ENCODE results near the gene CASQ1.

The CASQ1 gene

DNA sequence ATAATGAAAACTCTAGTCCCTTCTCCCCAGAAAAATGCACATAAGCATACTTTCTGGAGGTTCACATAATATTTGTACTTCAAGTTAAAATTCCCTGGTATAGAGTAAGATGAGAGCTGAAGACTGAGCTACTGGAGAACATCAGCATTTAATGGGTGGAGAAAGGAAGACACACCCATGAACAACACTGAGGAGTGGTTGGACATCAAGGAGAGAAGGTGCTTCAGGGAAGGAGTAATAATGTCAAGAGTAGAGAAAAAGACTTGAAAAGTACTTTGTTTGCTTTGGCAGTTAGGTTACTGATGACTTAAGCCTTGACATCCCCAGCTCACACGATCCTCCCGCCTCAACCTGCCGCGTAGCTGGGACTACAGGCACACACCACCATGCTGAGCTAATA lies 36.7 kb downstream of the CASQ1 start:
- no peak for DNase-seq

DNA sequence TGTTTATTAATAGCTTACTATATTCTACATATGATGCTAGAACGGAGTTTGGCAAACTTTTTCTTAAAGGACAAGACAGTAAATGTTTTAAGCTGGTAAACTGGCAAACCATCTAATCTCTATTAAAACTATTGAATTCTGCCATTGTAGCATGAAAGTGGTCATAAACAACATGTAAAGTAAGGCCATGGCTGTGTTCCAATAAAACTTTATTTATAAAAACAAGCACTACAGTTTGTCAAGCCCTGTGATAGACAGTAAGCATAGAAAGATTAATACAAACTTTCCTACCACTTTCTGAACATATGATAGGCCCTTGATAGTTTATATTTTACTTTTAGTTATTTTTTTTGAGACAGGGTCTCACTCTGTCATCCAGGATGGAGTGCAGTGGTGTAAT lies 37.2 kb downstream of the CASQ1 start:
- no peak for DNase-seq

DNA sequence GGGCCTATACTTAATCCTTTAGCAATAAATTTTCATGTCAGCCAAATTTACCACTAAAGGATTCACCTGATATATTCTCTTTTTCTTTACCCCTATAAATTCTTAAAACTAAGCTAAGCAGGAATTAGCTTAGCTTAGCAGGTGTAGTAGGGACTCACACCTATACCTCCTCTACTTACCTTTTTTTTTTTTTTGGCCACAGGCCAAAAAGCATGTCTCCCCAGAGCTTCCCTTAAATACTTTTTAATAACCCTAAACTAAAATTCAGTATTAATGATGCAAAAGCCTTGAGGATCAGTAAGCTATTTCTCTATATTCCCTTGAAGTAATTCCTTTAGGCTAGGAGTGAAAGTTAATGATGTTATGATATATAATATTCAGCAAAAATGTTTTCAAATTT lies 38.1 kb downstream of the CASQ1 start:
- no peak for DNase-seq

DNA sequence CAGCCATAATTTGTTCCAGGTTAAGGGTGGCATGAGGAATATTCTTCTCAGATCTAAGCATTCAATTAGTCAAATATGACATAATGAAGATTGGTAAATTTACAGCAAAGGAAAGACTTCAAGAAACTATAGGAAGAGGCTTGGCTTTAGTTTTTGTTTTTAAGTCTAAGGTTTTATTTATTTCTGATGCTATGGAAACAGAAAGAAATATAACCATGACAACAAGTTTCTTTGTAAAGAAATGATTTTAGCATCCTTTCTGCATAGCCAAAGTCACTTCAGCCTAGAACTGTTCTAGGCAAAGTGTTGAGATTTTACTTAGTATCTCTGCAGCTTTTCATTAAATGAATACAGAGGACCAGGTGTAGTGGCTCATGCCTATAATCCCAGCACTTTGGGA lies 42.5 kb downstream of the CASQ1 start:
- no peak for DNase-seq

DNA sequence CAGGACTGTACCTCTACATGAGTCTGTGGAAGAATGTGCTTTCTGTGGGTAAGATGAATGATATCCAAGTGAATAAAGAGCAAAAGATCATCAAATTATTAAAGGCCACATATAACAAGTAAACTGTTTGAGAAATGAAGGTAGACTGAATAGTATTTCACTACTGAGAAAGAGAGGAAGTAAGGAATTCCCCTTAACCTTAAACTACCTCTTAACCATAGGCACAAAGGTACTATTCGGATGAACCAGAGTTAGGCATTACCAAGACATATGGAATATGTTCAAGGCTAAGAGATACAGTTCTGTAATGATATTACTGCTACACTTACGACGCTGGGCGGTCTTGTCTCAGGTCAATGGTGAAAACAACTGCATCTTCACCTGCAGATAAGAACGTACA lies 46.4 kb downstream of the CASQ1 start:
- DNase-seq = no peak

DNA sequence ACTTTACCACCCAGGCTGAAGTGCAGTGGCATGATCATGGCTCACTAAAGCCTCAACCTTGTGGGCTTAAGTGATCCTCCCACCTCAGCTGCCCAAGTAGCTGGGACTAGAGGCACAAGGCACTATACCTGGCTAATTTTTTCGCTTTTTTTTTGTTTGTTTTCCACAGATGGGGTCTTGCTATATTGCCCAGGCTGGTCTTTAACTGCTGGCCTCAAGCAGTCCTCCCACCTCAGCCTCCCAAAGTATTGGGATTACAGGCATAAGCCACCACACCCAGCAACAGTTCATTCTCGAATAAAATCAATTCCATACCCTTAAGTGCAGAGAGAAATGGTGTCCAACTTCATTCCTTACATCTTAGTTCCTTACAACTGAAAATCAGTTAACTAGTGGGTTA lies 47.2 kb downstream of the CASQ1 start:
- DNase-seq = no peak

DNA sequence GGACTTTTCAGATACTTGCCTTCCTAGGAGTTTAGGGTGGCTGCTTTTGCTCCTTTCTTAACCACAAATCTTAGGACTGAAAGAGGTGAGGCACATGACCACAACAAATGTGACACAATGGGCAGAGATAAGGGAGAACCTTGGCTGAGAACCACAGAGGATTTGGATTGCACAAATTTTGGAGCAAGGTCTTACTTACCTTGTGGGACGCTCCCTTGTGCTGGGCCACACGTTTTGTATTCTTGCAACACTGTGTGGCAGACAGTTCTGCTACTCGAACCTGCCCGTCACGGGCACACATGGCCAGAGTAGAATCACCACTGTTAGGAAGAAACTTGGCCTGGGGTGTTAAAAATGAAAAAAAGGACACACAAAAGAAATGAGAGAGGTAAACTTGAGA lies 48.0 kb downstream of the CASQ1 start:
- no peak for DNase-seq

DNA sequence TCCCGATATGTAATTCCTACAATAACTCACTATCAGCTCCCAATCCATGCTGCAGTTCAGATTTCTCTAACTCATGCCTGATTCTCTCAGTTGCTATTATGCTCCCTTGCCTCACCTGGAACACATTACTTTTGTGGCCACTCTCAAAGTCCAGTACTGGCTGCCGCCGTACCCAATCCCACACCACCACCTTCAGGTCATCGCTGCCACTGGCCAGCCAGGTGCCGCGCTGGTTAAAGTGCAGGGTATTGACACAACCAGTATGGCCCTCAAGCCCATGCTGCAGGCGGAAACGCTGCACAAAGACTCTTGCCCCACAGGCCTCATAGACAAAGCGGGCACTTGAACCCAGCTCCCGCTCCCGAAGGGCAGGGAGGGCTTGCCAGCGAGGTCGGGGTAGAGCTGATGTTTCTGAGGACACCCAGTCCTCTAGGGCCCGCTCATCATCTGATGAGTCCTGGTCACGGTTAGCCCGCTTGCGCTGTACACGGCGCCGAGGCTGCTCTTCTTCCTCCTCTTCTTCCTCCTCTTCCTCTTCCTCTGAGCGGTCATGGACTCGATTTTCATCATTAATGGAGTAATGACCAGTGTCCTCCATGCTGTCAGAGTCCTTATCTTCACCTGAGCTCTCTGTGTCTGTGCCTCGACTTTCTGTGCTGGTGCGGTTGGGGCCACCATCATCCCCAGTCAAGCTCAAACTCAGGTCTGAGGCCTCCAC lies 49.4 kb downstream of the CASQ1 start:
- DNase-seq = no peak

DNA sequence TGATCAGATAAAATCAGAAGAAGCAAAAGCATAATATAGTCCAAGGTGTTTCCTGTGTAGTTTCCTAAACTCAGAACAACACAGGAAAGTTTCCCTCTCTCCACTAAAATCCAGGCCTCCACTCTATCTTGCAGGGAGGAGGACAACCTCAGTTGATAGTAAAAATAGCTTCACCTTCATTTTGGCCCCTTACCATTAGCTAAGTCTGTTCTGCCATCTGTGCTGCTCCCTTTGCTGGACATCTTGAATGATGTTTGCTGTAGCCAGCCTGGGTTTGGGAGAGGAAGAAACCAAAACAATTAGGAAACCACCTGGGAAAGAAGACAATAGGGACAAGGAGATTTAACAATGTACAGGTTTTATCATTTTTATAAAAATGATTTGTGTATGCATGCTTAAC lies 53.4 kb downstream of the CASQ1 start:
- DNase-seq = no peak

DNA sequence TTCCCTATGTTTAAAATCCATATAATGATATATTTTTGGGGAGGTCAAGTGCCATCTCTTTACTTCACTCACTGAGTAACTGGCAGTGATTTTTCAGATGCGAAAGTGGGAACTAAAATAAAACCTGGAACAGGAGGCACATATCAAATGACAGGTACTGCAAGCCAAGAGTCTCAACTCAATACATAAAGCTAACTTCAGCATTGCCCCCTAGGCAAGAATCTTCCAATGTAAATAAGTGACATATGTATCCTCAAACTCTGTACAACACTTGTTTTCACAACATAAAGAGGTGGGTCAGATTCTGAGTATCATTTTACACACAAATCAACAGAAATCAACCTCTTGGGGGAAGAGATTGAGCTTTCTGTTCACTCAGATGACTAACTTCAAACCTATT lies 53.8 kb downstream of the CASQ1 start:
- DNase-seq = no peak

DNA sequence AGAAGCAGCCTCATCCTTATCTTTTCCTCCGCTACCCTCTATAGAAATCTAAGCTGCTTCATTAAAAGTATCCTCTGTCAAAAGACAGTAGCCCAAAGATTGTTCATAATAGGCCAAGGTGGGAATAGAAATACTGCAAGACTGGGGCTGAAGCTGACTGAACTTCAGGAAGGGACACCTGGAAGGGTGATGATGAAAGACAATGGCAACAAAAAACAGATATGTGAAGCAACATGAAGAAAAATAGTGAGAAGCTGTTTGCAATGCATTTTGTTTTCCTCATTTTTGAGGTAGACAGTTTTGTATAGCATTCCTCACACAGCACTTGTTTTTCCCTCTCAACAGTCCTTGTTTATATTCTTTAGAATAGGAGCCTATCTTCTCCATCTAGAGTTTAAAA lies 55.1 kb downstream of the CASQ1 start:
- DNase-seq = no peak

DNA sequence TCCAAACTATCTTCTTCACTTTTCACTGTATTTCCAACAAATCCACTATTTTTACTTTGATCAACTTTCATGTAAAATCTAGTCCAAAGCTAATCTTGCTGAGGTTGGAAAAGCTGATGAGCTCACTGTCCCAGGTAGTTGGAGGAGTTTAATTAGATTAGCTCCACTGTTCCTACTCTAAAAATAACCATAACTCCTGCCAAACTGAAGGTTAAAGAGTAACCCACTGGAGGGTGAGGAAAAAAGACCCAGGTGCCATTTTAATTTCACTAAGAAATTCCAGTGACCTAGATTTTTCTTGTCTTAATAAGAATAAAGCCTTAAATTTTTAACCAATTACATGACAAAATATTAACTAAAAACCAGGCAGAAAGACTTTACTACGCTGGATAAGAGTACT lies 56.7 kb downstream of the CASQ1 start:
- no peak for DNase-seq

DNA sequence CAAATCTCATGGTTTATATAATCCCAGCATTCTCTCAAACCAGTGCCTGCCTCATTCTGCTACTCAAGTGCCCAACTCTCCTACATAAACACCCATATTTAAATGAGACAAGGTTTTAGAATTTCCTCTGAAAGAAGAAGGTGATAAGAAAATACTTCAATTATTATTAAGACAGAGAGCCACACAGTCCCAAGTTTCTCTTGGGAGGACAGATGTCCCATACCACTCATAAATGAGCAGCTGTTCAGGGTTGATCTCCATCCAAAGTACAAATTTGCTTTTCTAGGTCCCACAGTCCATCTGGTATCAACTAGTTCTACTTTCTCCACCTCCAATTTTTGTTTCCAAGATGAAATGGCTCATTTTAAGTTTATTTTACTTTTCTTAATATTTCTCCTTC lies 60.6 kb downstream of the CASQ1 start:
- no peak for DNase-seq

All from NCI-H1930 (cell line).